Psoas muscle (tissue), 8 donors: ENCODE results near the gene DGCR2. TPM values are rescaled to one million over a fixed set of nuclear protein-coding genes. Genes with fewer than 3 reads are reported as not detected.

Source experiments
- ATAC-seq, 4 donors: fragments of 200-7000 bp; cut with Tn5 transposase; one replicate each; pipeline ENCODE4 v1.9.1; 2020; ENCODE audit warnings: moderate library complexity in 3 of 4, mild to moderate bottlenecking in 2 of 4
- DNase-seq, 2 donors: peaks; one replicate each; pipeline ENCODE4 v3.0.0-alpha.2; 2020
- H3K27ac ChIP-seq: fragments of 200-600 bp; one replicate; pipeline ENCODE4 v1.8.0; 2022
- H3K27me3 ChIP-seq, 3 donors: fragments of 200-600 bp in 1 of 3; one replicate each; pipeline versions ENCODE4 v1.6.1 to v1.8.0; 2013 to 2022; ENCODE audit warnings: low read length in 2 of 3, mild to moderate bottlenecking in 2 of 3, moderate library complexity in 1 of 3; ENCODE audit not compliant: insufficient read depth in 3 of 3
- H3K36me3 ChIP-seq, 2 donors: fragments of 200-600 bp in 1 of 2; one replicate each; pipeline versions ENCODE4 v1.6.1 to v1.8.0; 2013 to 2022; ENCODE audit warnings: low read depth in 1 of 2, mild to moderate bottlenecking in 1 of 2, moderate library complexity in 1 of 2; ENCODE audit not compliant: insufficient read depth in 1 of 2
- H3K4me1 ChIP-seq: fragments of 200-600 bp; one replicate; pipeline ENCODE4 v1.8.0; 2022
- H3K4me3 ChIP-seq: fragments of 200-600 bp; one replicate; pipeline ENCODE4 v1.8.0; 2022; ENCODE audit warnings: mild to moderate bottlenecking
- H3K9me3 ChIP-seq: fragments of 200-600 bp; one replicate; pipeline ENCODE4 v1.8.0; 2022
- WGBS, 3 donors: extraction: QIAGEN DNeasy Blood & Tissue Kit; methylation state at CpG; one replicate each; pipeline versions ENCODE4 v1.1.6 to v1.1.7; 2013; 5-methylcytosine and 5-hydroxymethylcytosine counted together
- intact Hi-C, 2 donors: fragments of 100-400 bp; cut with DNase I; formaldehyde crosslinking; loops; one replicate each; pipeline versions ENCODE4 v1.11.0 to v1.14.2; 2022
- polyA plus RNA-seq, 3 donors: library from polyadenylated mRNA; stranded (reverse); fragments of 200-250 nt; gene quantifications; one replicate each; pipeline ENCODE4 v1.2.3, GENCODE V29; 2013
- total RNA-seq, 4 donors: library from RNA; stranded (reverse); fragmentation: NEBNext Ultra II Directional in 2 of 4; extraction: Animal tissue kit (Norgen Biotek cat#: 25700) in 2 of 4; gene quantifications; one replicate each; pipeline versions ENCODE4 v1.2.1 to v1.2.4, GENCODE V29; 2021 to 2023
- TF ChIP-seq, protein P1 (sequence below): fragments of 200-600 bp; IDR thresholded peaks from one replicate; pipeline ENCODE4 v1.8.0; 2022; ENCODE audit warnings: antibody characterized with exemption
- donor health status: healthy with polysubstance abuse.
- donor health status: DM: no; HTN: no; CAD: no; lungs with moderate emphysema.
- donor health status: Bipolar disorder and iron deficiency.
- donor health status: healthy.
- donor health status: DM: yes; HTN: yes; CAD: no.
- donor health status: DM: no; HTN: no; CAD: no.
- donor health status: DM: no; HTN: no; CAD: no.
- donor health status: DM: yes; HTN: yes; CAD: no.

Gene DGCR2
- total and polyA plus RNA-seq, 7 donors: 13.1 to 27.6 (median 24.5) TPM

- H3K4me3 ChIP-seq: no peak overlapping the region
- no peaks in the 10 kb centered on the region for H3K9me3 ChIP-seq
- no peak overlapping the region for H3K27ac ChIP-seq
- TF ChIP-seq, protein P1, sequence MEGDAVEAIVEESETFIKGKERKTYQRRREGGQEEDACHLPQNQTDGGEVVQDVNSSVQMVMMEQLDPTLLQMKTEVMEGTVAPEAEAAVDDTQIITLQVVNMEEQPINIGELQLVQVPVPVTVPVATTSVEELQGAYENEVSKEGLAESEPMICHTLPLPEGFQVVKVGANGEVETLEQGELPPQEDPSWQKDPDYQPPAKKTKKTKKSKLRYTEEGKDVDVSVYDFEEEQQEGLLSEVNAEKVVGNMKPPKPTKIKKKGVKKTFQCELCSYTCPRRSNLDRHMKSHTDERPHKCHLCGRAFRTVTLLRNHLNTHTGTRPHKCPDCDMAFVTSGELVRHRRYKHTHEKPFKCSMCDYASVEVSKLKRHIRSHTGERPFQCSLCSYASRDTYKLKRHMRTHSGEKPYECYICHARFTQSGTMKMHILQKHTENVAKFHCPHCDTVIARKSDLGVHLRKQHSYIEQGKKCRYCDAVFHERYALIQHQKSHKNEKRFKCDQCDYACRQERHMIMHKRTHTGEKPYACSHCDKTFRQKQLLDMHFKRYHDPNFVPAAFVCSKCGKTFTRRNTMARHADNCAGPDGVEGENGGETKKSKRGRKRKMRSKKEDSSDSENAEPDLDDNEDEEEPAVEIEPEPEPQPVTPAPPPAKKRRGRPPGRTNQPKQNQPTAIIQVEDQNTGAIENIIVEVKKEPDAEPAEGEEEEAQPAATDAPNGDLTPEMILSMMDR: no peak
- ATAC-seq (no peak), DNase-seq (peak in 1 of 2 donors; percentile 35)
- 74 to 91% (median 90%) methylated on average over 6 of the region's 6 CpGs for WGBS, 3 donors
- H3K27me3 ChIP-seq: peaks cover 0 to 2% (median 0%) of the 10 kb centered on the region in 3 donors
- intact Hi-C loops: no loop called here
- peaks cover 3 to 80% of the 10 kb centered on the region in 2 donors for H3K36me3 ChIP-seq
- H3K4me1 ChIP-seq: no peaks in the 10 kb centered on the region
Measured at GRCh38 chr22:19039796-19040280, 82.4 kb downstream of the DGCR2 start.

GRCh38 chr22:19039448-19039780 is 82.8 kb downstream of the DGCR2 start:
- Histone ChIP-seq H3K27me3 (peaks cover 0 to 2% (median 0%) of the 10 kb centered on the region in 3 donors), H3K27ac (no peak overlapping the region), H3K4me3 (no peak overlapping the region), H3K4me1 (no peaks in the 10 kb centered on the region), H3K9me3 (no peaks in the 10 kb centered on the region), H3K36me3 (peaks cover 3 to 76% of the 10 kb centered on the region in 2 donors)
- intact Hi-C loops: no loop called here
- ATAC-seq: no peak
- TF ChIP-seq, protein P1: no peak
- 83 to 91% (median 88%) methylated on average over 8 of the region's 8 CpGs for WGBS, 3 donors
- peak in 1 of 2 donors; percentile 12 for DNase-seq

GRCh38 chr22:19038728-19039447 is 83.3 kb downstream of the DGCR2 start:
- WGBS, 3 donors: 90 to 91% (median 90%) methylated on average over 24 of the region's 24 CpGs
- no peaks in the 10 kb centered on the region for H3K4me1 ChIP-seq
- TF ChIP-seq, protein P1: no peak
- H3K4me3 ChIP-seq: no peak overlapping the region
- no peaks in the 10 kb centered on the region for H3K9me3 ChIP-seq
- peaks cover 3 to 71% of the 10 kb centered on the region in 2 donors for H3K36me3 ChIP-seq
- no peak overlapping the region for H3K27ac ChIP-seq
- H3K27me3 ChIP-seq: peaks cover 0 to 2% (median 0%) of the 10 kb centered on the region in 3 donors
- ATAC-seq (no peak), DNase-seq (peak in 1 of 2 donors; percentile 43)
- intact Hi-C loops: no loop called here

DNA sequence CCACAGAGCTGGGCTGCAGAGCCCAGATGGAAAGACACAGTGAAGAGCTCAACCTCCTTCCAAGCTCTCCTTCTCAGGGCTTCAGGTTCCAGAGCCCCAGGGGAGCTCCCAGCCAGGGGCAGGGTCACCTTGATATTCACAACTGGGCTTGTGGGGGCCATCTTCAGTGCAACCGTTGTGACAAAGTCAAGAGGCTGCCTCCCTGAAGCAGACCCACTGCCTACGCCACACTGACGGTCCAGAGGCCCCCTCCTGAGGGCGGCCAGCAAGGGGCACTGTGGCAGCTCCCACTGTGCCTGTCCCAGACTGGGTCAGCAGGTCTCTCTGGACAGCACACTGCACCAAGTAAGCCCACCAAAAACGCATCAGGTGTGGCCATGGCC is 84.1 kb downstream of the DGCR2 start:
- 83 to 85% (median 84%) methylated on average over 5 of the region's 5 CpGs for WGBS, 3 donors
- intact Hi-C loops: no loop called here
- ATAC-seq (no peak), DNase-seq (no peak)
- peaks cover 0 to 2% (median 0%) of the 10 kb centered on the region in 3 donors for H3K27me3 ChIP-seq
- no peaks in the 10 kb centered on the region for H3K9me3 ChIP-seq
- H3K27ac ChIP-seq: no peak overlapping the region
- no peak overlapping the region for H3K4me3 ChIP-seq
- H3K36me3 ChIP-seq: peaks cover 3 to 63% of the 10 kb centered on the region in 2 donors
- H3K4me1 ChIP-seq: no peaks in the 10 kb centered on the region
- TF ChIP-seq, protein P1: no peak
